IMR-90 (cell line): Measurements from ENCODE around the gene CEP70.

Experiments used
- MAFK ChIP-seq: IDR thresholded peaks from 2 replicates; pipeline ENCODE4 v1.6.1; 2012; ENCODE audit warnings: low read depth, low read length, improper control_type of control experiment
- MXI1 ChIP-seq: IDR thresholded peaks from 2 replicates; pipeline ENCODE4 v1.6.1; 2012; ENCODE audit warnings: low read depth, mild to moderate bottlenecking, low read length, moderate library complexity, borderline replicate concordance
- POLR2A ChIP-seq: IDR thresholded peaks from 2 replicates; pipeline ENCODE4 v1.6.1; 2012; ENCODE audit warnings: mild to moderate bottlenecking, low read depth, low read length
- RCOR1 ChIP-seq: IDR thresholded peaks from 2 replicates; pipeline ENCODE4 v1.6.1; 2012; ENCODE audit warnings: mild to moderate bottlenecking, low read length, improper control_type of control experiment; ENCODE audit not compliant: insufficient replicate concordance
- SMC3 ChIP-seq: fragments of 150-350 bp; IDR thresholded peaks from 2 replicates; pipeline ENCODE4 v1.6.1; 2016; ENCODE audit warnings: low read depth, mild to moderate bottlenecking, antibody characterized with exemption, low read length, moderate library complexity
- TF ChIP-seq, protein P1 (sequence below): conservative IDR thresholded peaks from 2 replicates; pipeline ENCODE4 v1.5.1; 2012; ENCODE audit warnings: mild to moderate bottlenecking, low read depth, low read length, improper control_type of control experiment

DNA sequence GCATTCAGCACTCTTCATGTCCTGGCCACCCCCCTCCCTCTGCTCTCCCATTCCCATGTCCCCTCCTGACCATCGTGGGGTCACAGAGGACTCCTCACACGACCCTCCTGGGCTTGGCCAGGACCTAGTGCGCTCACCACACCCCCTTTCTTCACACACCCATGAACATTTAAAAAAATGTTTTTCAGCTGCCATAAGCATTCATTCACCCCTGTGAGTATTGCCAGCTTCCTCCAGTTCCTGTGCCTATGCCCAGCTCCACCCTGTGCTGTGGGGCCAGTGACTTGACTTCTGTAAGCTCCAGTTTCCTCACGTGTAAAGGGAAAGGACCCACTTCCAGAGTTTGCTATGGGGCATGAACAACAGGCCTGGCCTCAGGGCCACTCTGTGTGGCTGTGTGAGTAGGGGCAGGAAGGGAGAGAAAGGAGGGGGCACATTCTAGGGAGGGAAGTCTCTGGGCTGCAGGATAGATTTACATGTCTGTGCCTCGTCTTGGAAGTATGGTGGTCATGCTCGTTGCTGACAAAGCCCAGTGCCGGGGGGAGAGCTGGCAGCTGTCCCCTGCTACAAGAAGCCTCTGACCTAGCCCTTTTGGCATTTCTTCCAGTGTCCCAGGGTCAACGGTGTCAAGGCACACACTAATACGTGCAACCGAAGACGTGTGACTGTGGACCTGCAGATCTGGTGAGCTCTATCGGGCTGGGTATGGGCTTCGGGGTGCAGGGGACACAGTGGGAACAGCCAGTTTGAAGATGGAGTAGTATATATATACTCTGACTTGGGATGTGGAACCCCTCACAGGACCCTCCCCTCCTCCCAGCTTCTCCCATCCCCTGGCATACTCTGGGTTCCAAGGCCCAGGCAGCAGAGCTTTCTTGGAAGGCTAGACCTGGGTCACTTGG lies 136.8 kb downstream of the CEP70 start:
- no peak for TF ChIP-seq POLR2A
- TF ChIP-seq, protein P1, sequence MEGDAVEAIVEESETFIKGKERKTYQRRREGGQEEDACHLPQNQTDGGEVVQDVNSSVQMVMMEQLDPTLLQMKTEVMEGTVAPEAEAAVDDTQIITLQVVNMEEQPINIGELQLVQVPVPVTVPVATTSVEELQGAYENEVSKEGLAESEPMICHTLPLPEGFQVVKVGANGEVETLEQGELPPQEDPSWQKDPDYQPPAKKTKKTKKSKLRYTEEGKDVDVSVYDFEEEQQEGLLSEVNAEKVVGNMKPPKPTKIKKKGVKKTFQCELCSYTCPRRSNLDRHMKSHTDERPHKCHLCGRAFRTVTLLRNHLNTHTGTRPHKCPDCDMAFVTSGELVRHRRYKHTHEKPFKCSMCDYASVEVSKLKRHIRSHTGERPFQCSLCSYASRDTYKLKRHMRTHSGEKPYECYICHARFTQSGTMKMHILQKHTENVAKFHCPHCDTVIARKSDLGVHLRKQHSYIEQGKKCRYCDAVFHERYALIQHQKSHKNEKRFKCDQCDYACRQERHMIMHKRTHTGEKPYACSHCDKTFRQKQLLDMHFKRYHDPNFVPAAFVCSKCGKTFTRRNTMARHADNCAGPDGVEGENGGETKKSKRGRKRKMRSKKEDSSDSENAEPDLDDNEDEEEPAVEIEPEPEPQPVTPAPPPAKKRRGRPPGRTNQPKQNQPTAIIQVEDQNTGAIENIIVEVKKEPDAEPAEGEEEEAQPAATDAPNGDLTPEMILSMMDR: no peak
- no peak for TF ChIP-seq MAFK
- TF ChIP-seq RCOR1: no peak
- TF ChIP-seq SMC3: no peak
- no peak for TF ChIP-seq MXI1
